Fibroblast of villous mesenchyme (primary cell): Measurements from ENCODE around the gene MRPL34. TPM values are rescaled to one million over a fixed set of nuclear protein-coding genes. Genes with fewer than 3 reads are reported as not detected.

ENCODE experiments used
- DNase-seq: peaks from one replicate; pipeline ENCODE4 v3.0.0-alpha.2; 2010; ENCODE audit warnings: low read depth
- H3K4me3 ChIP-seq: 2 replicates; pipeline ENCODE4 v1.5.1; 2011; ENCODE audit warnings: low read depth, mild to moderate bottlenecking, low read length
- CTCF ChIP-seq: IDR thresholded peaks from 2 replicates; pipeline ENCODE4 v1.5.1; 2012; ENCODE audit warnings: low read depth, mild to moderate bottlenecking, low read length; ENCODE audit not compliant: insufficient read depth
- total RNA-seq: library from RNA; depleted of rRNA; stranded (reverse); fragments of >200 nt; gene quantifications from 2 replicates; pipeline ENCODE4 v1.2.3, GENCODE V29; 2012

The MRPL34 gene
- total RNA-seq, 1 donor = 29.8 TPM

DNA sequence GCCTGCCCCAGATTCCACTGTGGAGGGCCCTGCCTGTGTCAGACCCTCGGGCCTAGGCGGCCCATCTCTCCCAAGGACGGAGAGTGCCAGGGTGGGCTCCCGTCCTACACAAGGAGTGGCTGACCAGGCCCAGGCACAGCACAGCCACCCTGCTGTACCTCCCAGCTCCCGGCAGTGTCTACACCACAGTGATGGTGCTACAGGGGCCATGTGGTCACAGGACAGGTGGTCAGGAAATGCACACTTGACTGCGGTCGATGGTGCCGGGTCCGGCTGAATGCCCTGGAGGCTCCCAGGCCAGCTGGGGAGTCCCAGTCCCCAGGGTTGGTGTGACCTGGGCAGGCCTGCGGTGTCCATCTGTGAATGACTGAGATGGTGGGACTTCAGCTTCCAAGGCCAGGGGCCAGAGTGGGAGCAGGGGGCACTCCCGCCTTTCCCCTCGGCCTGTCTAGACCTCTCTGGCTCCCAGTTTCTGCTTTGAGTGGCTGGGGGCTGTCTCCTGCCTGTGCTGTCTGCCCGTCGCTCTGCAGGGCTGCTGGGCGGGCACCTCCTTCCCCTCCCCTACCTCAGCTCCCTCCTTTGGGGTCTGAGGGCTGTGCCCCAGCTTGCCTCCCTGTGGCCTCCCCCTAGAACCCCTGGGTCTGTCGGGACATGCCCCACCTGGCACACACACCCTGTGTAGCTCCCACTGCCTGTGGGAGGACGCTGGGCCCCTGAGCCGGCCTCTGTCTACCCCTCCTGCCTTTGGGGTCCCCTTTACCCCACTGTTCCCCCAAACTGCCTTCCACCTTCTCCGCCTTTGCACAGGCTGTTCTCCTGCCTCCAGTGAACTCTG, 16.2 kb downstream of the MRPL34 start:
- H3K4me3 ChIP-seq = no peak overlapping the region
- TF ChIP-seq CTCF = no peak
- no peak for DNase-seq

- no peak for DNase-seq
- H3K4me3 ChIP-seq = no peak overlapping the region
- no peak for TF ChIP-seq CTCF
Observed at GRCh38 chr19:17322854-17323253, 17.2 kb downstream of the MRPL34 start.

GRCh38 chr19:17323300-17323963, 17.8 kb downstream of the MRPL34 start:
- no peak for TF ChIP-seq CTCF
- no peak overlapping the region for H3K4me3 ChIP-seq
- DNase-seq = no peak

DNA sequence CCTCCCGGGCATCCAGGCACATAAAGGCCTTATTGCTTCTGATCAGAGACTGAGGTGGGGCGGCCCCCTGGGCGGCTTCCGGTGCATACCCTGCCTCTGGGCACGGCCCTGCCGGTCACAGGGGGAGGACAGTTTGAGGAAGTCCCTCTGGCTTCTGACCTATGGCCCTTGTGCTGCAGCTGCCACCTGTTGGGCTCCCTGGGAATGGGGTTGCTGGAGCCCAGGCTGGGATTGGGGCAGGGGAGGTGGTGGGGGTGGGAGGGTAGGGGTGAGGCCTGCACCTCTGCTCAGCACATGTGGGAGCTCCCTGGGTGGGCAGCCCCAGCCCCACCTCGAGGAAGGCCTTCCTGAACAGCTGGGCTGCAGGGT, 18.3 kb downstream of the MRPL34 start:
- DNase-seq = no peak
- H3K4me3 ChIP-seq = no peak overlapping the region
- no peak for TF ChIP-seq CTCF

DNA sequence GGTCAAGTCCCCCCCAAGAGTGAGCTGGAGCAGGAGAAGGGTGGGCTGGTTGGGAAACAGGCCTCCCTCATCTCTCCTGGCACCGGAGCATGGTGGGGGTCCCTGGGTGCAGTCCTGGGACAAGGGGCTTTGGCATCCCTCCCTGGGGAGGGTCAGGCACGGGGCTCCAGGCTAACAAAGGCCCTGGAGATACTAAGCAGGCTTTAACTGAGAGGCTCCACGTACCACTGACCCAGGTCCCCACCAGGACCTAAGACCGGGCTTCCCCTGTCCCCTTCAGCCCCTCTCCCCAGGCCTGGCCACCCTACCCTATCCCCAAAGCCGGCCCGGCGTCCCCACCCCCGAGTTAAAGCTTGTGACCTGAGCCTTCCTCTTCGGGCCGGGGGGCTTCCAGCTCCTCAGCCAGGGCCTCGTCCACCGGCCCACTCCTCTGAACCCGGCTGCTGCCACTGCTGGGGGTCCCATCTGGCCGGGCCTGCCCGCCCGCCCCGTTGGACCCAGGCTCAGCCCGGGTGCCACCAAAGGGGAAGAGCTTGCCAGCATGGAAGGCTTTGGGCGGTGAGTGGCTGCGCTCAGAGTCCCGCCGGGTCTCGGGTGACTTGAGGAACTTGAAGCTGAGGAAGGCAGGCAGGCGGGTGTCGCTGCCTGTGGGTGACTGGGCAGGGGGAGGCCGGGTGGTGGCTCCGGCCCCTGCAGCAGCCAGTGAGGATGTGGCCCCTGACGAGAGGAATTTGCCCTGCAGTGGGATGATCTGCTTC, 18.9 kb downstream of the MRPL34 start:
- no peak for DNase-seq
- H3K4me3 ChIP-seq = no peak overlapping the region
- no peak for TF ChIP-seq CTCF

GRCh38 chr19:17325133-17325532, 19.5 kb downstream of the MRPL34 start:
- TF ChIP-seq CTCF = no peak
- no peak for DNase-seq
- no peak overlapping the region for H3K4me3 ChIP-seq
